Subcutaneous abdominal adipose tissue (tissue), 5 donors: ENCODE data around the gene KLRF1.

Experiments used
- H3K27ac ChIP-seq: one replicate; pipeline ENCODE4 v1.7.0; 2013; ENCODE audit warnings: low read depth, mild to moderate bottlenecking, inconsistent platforms, low read length, moderate library complexity
- H3K27me3 ChIP-seq, 5 donors: one replicate each; pipeline ENCODE4 v1.7.0; 2013; ENCODE audit warnings: low read length in 5 of 5, inconsistent platforms in 1 of 5; ENCODE audit not compliant: control insufficient read depth in 5 of 5, insufficient read depth in 4 of 5
- H3K36me3 ChIP-seq, 5 donors: one replicate each; pipeline ENCODE4 v1.7.0; 2013; ENCODE audit warnings: low read length in 5 of 5; ENCODE audit not compliant: control insufficient read depth in 5 of 5, insufficient read depth in 5 of 5
- H3K4me1 ChIP-seq, 5 donors: one replicate each; pipeline ENCODE4 v1.7.0; 2013; ENCODE audit warnings: low read length in 5 of 5, mild to moderate bottlenecking in 3 of 5, moderate library complexity in 1 of 5; ENCODE audit not compliant: control insufficient read depth in 5 of 5, insufficient read depth in 5 of 5
- H3K4me3 ChIP-seq, 5 donors: one replicate each; pipeline ENCODE4 v1.7.0; 2013; ENCODE audit warnings: low read length in 5 of 5, low read depth in 1 of 5
- H3K9ac ChIP-seq, 5 donors: one replicate each; pipeline ENCODE4 v1.7.0; 2013; ENCODE audit warnings: low read length in 5 of 5, mild to moderate bottlenecking in 4 of 5, moderate library complexity in 3 of 5
- H3K9me3 ChIP-seq, 5 donors: one replicate each; pipeline ENCODE4 v1.7.0; 2013; ENCODE audit warnings: low read length in 5 of 5; ENCODE audit not compliant: control insufficient read depth in 5 of 5
- donor health status: healthy.
- donor health status: healthy.
- donor health status: healthy.
- donor health status: healthy.
- donor health status: healthy.

Gene KLRF1

GRCh38 chr12:9809338-9809737 lies 17.9 kb upstream of the KLRF1 start:
- H3K4me1 ChIP-seq, result peaks cover 0 to 9% (median 6%) of the 10 kb centered on the region in 5 donors
- H3K27ac ChIP-seq, result no peak overlapping the region
- no peaks in the 10 kb centered on the region for H3K9me3 ChIP-seq
- H3K4me3 ChIP-seq, result no peak overlapping the region
- H3K27me3 ChIP-seq, result peaks cover 0 to 4% (median 0%) of the 10 kb centered on the region in 5 donors
- H3K9ac ChIP-seq, result no peak overlapping the region
- no peaks in the 10 kb centered on the region for H3K36me3 ChIP-seq

GRCh38 chr12:9809866-9810265 lies 17.4 kb upstream of the KLRF1 start:
- peaks cover 0 to 9% (median 6%) of the 10 kb centered on the region in 5 donors for H3K4me1 ChIP-seq
- no peak overlapping the region for H3K9ac ChIP-seq
- peaks cover 0 to 4% (median 0%) of the 10 kb centered on the region in 5 donors for H3K27me3 ChIP-seq
- H3K9me3 ChIP-seq, result no peaks in the 10 kb centered on the region
- H3K4me3 ChIP-seq, result no peak overlapping the region
- H3K36me3 ChIP-seq, result no peaks in the 10 kb centered on the region
- H3K27ac ChIP-seq, result no peak overlapping the region

GRCh38 chr12:9810671-9811070 lies 16.6 kb upstream of the KLRF1 start:
- H3K9me3 ChIP-seq, result no peaks in the 10 kb centered on the region
- peaks cover 0 to 4% (median 0%) of the 10 kb centered on the region in 5 donors for H3K27me3 ChIP-seq
- peaks cover 0 to 9% (median 6%) of the 10 kb centered on the region in 5 donors for H3K4me1 ChIP-seq
- H3K36me3 ChIP-seq, result no peaks in the 10 kb centered on the region
- H3K9ac ChIP-seq, result no peak overlapping the region
- H3K4me3 ChIP-seq, result no peak overlapping the region
- H3K27ac ChIP-seq, result no peak overlapping the region

- no peak overlapping the region for H3K4me3 ChIP-seq
- no peaks in the 10 kb centered on the region for H3K9me3 ChIP-seq
- peaks cover 0 to 4% (median 0%) of the 10 kb centered on the region in 5 donors for H3K27me3 ChIP-seq
- no peaks in the 10 kb centered on the region for H3K36me3 ChIP-seq
- no peak overlapping the region for H3K9ac ChIP-seq
- H3K4me1 ChIP-seq, result peaks cover 0 to 9% (median 6%) of the 10 kb centered on the region in 5 donors
- no peak overlapping the region for H3K27ac ChIP-seq
These were observed 15.7 kb upstream of the KLRF1 start for GRCh38 chr12:9811621-9812020.

GRCh38 chr12:9813821-9814798 lies 13.2 kb upstream of the KLRF1 start:
- no peak overlapping the region for H3K27ac ChIP-seq

GRCh38 chr12:9820281-9820930 lies 6.9 kb upstream of the KLRF1 start:
- Histone ChIP-seq H3K9me3 (no peaks in the 10 kb centered on the region), H3K36me3 (no peaks in the 10 kb centered on the region), H3K4me3 (no peak overlapping the region), H3K4me1 (no peaks in the 10 kb centered on the region), H3K9ac (no peak overlapping the region), H3K27me3 (peaks cover 0 to 6% (median 0%) of the 10 kb centered on the region in 5 donors), H3K27ac (no peak overlapping the region)

More at GRCh38 chr12:9813821-9814798, 13.2 kb upstream of the KLRF1 start:
- Histone ChIP-seq H3K27me3 (peaks cover 0 to 4% (median 0%) of the 10 kb centered on the region in 5 donors), H3K9ac (peak overlapping the region in 3 of 5 donors; percentile 51 to 56 (median 54)), H3K4me3 (peak overlapping the region; percentile 27 to 69 (median 59)), H3K36me3 (no peaks in the 10 kb centered on the region), H3K9me3 (no peaks in the 10 kb centered on the region), H3K4me1 (peaks cover 0 to 9% (median 6%) of the 10 kb centered on the region in 5 donors)

- no peaks in the 10 kb centered on the region for H3K27me3 ChIP-seq
- no peak overlapping the region for H3K27ac ChIP-seq
- no peaks in the 10 kb centered on the region for H3K4me1 ChIP-seq
- no peak overlapping the region for H3K9ac ChIP-seq
- H3K9me3 ChIP-seq, result no peaks in the 10 kb centered on the region
- no peaks in the 10 kb centered on the region for H3K36me3 ChIP-seq
- no peak overlapping the region for H3K4me3 ChIP-seq
These were observed 2.2 kb downstream of the KLRF1 start for GRCh38 chr12:9829483-9829882.

- no peaks in the 10 kb centered on the region for H3K27me3 ChIP-seq
- no peak overlapping the region for H3K27ac ChIP-seq
- no peak overlapping the region for H3K4me3 ChIP-seq
- H3K36me3 ChIP-seq, result no peaks in the 10 kb centered on the region
- no peaks in the 10 kb centered on the region for H3K4me1 ChIP-seq
- H3K9me3 ChIP-seq, result no peaks in the 10 kb centered on the region
- no peak overlapping the region for H3K9ac ChIP-seq
These were observed 2.7 kb downstream of the KLRF1 start for GRCh38 chr12:9829982-9830381.

GRCh38 chr12:9831720-9832119 lies 4.4 kb downstream of the KLRF1 start:
- H3K36me3 ChIP-seq, result no peaks in the 10 kb centered on the region
- no peaks in the 10 kb centered on the region for H3K4me1 ChIP-seq
- no peak overlapping the region for H3K27ac ChIP-seq
- no peaks in the 10 kb centered on the region for H3K9me3 ChIP-seq
- H3K4me3 ChIP-seq, result no peak overlapping the region
- no peak overlapping the region for H3K9ac ChIP-seq
- no peaks in the 10 kb centered on the region for H3K27me3 ChIP-seq

GRCh38 chr12:9843407-9843806 lies 16.1 kb downstream of the KLRF1 start:
- Histone ChIP-seq H3K9me3 (peaks cover 0 to 3% (median 0%) of the 10 kb centered on the region in 5 donors), H3K36me3 (no peaks in the 10 kb centered on the region), H3K27ac (no peak overlapping the region), H3K27me3 (no peaks in the 10 kb centered on the region), H3K9ac (no peak overlapping the region), H3K4me1 (no peaks in the 10 kb centered on the region), H3K4me3 (no peak overlapping the region)
